ENCODE data around the gene SMOC2.

DNA sequence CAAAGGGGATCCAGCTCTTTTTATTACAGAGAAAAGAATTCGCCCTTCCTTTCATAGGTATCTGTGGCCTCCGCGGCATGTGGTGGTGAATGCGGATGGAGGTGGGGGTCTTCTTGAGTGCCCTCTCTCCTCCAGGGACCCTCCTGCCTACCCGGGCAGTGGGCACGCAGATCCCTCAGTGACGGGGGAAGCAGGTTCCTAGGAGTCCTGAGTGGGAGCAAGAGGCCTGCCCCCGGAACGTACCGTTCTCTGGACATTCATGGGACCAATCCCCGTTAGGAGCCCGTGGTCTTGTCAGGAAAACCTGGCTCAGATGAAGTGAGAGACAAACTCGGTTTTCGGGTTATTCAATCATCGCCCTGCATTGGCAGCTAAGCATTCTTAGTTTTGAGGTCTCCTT, 56.4 kb downstream of the SMOC2 start:
- TF ChIP-seq, protein P1, sequence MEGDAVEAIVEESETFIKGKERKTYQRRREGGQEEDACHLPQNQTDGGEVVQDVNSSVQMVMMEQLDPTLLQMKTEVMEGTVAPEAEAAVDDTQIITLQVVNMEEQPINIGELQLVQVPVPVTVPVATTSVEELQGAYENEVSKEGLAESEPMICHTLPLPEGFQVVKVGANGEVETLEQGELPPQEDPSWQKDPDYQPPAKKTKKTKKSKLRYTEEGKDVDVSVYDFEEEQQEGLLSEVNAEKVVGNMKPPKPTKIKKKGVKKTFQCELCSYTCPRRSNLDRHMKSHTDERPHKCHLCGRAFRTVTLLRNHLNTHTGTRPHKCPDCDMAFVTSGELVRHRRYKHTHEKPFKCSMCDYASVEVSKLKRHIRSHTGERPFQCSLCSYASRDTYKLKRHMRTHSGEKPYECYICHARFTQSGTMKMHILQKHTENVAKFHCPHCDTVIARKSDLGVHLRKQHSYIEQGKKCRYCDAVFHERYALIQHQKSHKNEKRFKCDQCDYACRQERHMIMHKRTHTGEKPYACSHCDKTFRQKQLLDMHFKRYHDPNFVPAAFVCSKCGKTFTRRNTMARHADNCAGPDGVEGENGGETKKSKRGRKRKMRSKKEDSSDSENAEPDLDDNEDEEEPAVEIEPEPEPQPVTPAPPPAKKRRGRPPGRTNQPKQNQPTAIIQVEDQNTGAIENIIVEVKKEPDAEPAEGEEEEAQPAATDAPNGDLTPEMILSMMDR (IDR thresholded peaks at IDR 0.05), result no peak
- no peak for TF ChIP-seq EP300 (IDR thresholded peaks at IDR 0.05)
